Measurements from ENCODE around the gene DUSP21.
"Not testable (repeated sequence)": the region's sequence is repeated elsewhere in the genome, so short reads cannot be mapped to it uniquely, and the experiment has no call there.

Gene DUSP21

DNA sequence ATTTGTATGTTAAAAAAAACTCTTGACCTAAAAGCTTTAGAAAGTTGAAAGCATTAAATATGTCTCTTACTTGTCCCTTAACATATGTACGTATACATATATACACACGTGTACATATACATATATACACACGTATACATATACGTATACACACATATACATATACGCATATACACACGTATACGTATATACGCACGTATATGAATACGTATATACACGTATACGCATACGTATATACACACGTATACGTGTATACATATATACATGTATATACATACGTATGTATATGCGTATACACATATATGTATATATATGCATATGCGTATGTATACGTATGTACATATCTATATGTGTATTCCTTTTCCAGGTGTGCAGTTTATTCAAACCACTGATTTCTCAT, 32.9 kb downstream of the DUSP21 start:
- no peak for DNase-seq

DNA sequence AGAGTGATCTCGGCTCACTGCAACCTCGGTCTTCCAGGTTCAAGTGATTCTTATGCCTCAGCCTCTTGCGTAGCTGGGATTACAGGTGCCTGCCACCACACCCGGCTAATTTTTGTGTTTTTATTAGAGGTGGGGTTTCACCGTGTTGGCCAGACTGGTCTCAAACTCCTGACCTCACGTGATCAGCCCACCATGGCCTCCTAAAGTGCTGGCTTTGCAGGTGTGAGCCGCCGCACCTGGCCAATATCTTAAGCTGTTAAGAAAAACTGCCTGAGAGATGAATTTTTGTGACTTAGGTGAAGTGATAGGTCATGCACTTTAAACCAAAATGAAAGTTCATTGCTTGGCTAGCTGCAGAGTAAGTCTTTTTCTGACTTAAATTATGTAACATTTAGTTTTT, 35.0 kb downstream of the DUSP21 start:
- DNase-seq: no peak

DNA sequence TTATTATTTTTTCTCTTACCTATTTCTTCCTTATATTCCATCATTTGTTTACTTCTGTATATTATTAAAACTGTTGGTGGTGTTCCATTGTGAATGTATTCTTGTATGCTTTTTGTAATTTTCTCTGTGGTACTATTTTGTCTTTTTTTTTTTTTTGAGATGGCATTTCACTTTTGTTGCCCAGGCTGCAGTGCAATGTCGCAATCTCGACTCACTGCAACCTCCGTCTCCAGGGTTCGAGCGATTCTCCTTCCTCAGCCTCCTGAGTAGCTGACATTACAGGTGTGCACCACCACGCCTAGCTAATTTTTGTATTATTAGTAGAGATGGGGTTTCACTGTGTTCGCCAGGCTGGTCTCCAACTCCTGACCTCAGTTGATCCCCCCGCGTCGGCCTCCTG, 37.7 kb downstream of the DUSP21 start:
- DNase-seq: no peak

DNA sequence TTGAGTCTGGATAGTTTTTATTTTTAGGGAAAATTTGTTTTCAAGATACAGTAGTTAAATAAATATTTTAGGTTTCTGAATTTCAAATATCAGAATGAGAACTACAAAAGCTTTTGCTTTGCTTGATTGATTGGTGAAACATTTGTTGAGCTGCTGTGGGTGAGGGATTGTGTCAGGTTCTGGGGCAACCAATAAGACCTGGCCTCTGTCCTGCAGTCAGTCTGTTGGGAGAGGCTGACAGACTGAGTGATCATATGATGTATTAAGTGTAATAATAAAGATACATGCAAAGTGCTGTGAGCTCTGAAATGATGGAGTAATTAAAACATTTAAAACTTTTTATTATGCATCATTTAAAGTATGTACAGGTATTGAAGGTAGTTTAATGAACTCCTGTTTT, 38.8 kb downstream of the DUSP21 start:
- no peak for DNase-seq

DNA sequence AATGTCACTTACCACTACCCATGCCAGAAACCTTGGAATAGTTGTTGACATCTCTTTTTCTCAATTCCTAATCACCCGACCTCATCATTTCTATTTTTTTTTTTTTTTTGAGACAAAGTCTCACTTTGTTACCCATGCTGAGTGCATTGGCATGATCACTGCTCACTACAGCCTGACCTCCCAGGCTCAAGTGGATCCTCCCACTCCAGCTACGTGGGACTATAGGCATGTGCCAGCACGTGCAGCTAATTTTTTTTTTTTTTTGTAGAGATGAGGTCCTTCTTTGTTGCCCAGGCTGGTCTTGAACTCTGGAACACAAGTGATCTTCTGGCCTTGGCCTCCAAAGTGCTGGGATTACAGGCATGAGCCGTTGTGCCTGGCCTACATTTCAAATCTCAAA, 41.1 kb downstream of the DUSP21 start:
- DNase-seq: no peak

DNA sequence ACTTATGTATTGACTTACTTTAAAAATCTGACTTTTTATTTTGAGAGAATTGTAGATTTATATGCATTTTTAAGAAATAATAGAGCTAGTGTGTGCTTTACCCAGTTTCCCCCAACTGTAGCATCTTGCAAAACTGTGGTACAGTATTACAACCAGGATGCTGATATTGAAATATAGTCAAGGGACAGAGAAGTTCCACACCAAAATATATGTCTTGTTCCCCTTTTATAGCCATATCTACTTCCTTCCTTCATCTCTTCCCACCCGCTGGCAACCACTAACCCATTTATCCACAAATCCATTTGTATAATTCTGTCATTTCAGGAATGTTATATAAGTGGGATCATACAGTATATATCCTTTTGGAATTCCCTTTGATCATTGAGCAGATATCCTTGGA, 46.0 kb downstream of the DUSP21 start:
- no peak for DNase-seq

DNA sequence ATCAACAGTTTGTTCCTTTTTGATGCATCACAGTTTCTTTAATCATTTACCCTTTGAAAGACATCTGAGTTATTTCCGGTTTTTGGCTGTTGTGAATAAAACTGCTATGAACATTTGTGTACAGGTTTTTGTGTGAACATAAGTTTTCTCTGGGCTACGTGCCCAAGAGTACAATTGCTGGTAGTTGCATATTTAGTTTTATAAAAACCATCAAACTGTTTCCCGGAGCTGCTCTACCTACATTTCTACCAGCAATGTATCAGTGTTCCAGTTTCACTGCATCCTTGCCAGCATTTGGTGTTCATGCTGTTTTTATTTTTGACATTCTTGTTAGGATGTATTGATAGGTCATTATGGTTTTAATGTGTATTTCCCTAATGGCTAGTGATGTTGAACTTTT, 46.4 kb downstream of the DUSP21 start:
- DNase-seq: no peak

DNA sequence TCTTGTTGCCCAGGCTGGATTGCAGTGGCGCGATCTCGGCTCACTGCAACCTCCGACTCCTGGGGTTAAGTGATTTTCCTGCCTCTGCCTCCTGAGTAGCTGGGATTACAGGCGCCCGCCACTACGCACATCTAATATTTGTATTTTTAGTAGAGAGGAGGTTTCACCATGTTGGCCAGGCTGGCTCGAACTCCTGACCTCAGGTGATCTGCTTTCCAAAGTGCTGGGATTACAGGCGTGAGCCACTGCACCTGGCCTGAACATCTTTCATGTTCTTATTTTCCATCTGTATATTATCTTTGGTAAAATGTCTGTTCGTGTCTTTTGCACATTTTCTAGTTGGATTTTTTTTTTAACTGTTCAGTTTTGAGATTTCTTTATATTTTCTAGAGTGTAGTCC, 46.9 kb downstream of the DUSP21 start:
- DNase-seq: not testable (repeated sequence)

DNA sequence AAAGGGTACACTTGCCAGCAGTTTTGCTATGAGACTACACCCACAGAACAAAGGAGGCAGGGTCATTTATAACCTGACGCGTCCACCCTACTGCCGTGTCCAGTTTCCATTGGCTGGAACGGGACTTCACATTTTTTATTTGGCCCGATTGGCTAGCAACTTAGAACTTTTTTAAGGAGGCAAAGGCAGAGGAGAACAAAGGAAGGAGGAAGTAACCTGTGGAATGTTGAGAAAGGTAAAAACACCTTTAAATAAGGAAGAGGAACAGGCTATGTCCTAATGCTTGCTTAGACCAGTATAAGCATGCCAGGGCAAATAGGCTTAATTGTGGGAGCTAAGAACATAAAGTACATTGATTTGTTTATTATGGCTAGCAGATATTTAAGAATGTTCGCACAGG, 47.8 kb downstream of the DUSP21 start:
- DNase-seq: no peak

Data from stimulated activated CD4-positive, alpha-beta T cell treated with anti-CD3 and anti-CD28 coated beads, Interleukin-1b, Interleukin-23, amount 100 ng/mL, for 48 hours (primary cell).